Measurements from ENCODE around the gene ARHGAP33.
A peak's percentile ranks its signal among the peaks of the same experiment; 100 is the strongest.
"Not testable (repeated sequence)": the region's sequence is repeated elsewhere in the genome, so short reads cannot be mapped to it uniquely, and the experiment has no call there.

ARHGAP33 gene

GRCh38 chr19:35756377-35757230, 18.8 kb upstream of the ARHGAP33 start, which contains the start of gene HSPB6:
Gene HSPB6, minus strand, starts transcription at chr19:35757029. Its CDS starts 21 bp downstream, at chr19:35757008.
- no peak for DNase-seq

- DNase-seq: no peak
Observed at GRCh38 chr19:35757231-35757748, 18.1 kb upstream of the ARHGAP33 start.

- peak; percentile 91 to 97 (median 95) for DNase-seq
Observed at GRCh38 chr19:35757749-35758608, 17.4 kb upstream of the ARHGAP33 start, which contains the start of gene PROSER3. Gene PROSER3, plus strand, starts transcription at chr19:35758176. Its CDS starts 40 bp downstream, at chr19:35758216.

GRCh38 chr19:35759697-35760096, 15.7 kb upstream of the ARHGAP33 start:
- no peak for DNase-seq

GRCh38 chr19:35760711-35761349, 14.5 kb upstream of the ARHGAP33 start:
- DNase-seq: no peak

GRCh38 chr19:35764432-35765315, 10.7 kb upstream of the ARHGAP33 start:
- DNase-seq: no peak

GRCh38 chr19:35766571-35767104, 8.7 kb upstream of the ARHGAP33 start:
- no peak for DNase-seq

DNA sequence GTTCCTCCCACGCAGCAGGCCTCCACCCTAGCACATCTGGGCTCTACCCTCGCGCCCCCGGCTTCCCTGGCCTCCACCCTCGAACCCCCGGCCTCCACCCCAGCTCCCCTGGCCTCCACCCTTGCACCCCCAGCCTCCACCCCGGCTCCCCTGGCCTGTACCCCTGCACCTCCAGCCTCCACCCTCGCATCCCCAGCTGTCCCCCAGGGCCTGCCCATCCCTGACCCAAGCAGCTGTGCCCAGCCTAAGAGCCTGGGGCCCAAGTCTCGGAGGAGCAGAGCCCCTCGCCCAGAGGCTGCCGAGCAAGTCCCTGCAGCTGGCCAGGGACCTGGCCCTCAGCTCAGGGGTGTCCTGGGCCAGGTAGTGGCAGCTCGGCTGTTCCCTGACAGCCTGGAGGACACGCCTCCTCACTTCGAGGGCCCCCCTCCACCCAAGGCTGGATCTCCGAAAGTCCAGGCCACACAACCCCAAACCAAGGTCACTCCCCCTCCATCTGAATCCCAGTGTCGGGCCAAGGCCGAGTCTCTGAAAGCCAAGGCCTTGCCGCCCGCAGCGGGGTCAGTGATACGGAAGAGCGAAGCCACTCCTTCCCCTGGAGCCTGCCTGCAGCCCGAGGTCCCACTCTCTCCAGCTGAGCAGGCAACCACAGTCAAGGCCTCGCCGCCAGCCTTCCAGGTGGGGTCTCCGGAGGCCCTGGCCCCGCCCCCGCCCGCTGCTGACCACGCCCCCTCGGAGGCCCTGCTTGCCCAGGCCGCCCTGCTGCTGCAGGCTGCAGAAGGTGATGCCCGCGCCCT, 7.9 kb upstream of the ARHGAP33 start:
- no peak for DNase-seq

- DNase-seq: no peak
Observed at GRCh38 chr19:35768082-35768421, 7.3 kb upstream of the ARHGAP33 start.

GRCh38 chr19:35772362-35772761, 3.0 kb upstream of the ARHGAP33 start:
- DNase-seq: not testable (repeated sequence)

GRCh38 chr19:35773020-35773806, 2.2 kb upstream of the ARHGAP33 start:
- DNase-seq: no peak

DNA sequence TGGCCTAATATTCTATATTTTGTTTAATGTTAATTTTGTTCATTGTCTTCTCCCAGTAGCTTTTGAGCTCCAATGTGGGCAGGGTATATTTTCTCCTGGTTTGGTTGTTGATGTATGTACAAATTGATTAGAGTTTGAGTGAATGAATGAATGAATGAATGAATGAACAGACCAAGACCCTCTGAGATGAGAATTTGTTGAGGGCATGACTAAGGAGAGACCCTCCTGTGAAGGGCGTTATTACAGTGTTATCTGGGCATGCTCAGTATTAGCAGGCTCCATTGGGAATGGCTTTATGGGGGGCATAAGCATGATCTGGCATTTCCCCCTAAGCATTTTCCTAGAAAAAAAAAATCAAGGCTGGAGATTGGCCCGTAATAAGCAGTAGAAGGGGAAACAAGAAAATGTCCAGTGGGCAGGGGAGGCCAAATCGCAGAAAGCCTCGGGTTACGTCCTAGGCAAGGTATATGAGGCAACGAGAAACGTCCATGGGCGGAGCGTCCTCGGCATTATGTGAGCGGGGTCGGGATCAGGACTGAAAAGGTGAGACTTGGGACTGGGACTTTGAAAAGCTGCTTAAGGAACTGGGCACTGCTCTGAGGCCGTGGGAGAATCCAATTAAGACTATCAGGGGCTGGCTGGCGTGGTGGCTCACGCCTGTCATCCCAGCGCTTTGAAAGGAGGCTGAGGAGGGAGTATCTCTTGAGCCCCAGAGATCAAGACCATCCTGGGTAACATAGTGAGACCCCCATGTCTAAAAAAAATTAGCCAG, 904 bp upstream of the ARHGAP33 start:
- no peak for DNase-seq

- DNase-seq: no peak
Observed at GRCh38 chr19:35775046-35775297, 392 bp upstream of the ARHGAP33 start.

DNA sequence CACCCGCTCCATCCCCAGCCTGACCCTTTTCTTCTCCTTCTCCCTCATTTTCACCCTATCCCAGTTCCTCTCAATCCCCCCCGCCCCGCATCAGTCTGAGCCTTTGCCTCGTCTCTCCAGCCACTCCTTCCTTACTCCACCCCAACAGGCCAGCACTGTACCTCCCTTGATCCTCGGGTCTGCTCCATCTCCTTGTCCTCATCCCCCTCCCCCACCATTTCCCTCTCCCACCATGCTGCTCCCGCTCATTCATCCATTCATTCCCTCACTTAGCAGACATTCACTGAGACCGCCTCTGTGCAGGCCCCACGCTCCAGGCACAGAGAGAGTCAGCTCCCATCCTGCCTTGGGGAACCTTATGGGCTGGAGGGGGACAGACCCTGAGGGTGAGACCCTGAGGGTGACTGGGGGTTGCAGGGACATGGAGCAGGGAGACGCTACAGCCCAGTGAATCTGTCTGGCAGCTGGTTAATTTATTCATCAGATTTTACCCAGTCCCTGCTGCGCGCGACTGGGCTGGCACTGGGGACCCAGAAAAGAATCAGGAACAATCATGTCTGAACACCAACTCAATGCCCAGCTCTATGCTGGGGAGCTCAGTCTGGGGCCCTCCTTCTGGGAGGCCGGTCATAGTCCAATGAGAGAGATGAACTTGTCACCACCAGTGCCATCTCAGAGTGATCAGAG, 881 bp downstream of the ARHGAP33 start:
- no peak for DNase-seq

DNA sequence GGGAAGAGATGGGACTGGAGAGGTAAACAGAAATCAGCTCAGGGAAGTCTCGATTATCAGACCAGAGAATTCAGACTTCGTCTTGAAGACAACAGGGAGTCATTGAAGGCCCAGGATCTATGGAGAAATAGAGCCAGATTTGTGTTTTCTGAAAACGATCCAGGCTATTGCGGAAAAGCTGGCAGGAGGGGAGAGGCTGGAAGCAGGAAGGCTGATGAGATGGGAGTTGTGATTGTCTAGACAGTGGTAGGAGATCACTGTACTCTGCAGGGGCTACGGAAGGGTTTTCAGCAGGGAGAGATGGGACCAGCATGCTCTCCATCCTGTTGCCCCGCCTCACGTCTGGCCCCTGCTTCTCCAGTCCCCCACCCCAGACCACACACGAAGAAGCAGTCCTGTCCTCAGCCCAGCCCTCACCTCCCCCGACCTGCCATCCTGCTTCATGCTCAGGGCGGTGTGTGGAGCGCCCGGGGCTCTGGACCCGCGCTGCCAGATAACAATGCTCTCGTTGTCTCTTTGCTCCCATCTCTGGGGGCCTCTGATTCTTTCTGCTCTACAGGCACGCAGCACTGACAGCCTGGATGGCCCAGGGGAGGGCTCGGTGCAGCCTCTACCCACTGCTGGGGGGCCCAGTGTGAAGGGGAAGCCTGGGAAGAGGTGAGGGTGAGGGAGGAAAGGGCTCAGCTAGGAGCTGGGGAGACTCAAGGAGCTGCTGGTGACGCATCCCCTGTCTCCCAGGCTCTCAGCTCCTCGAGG, 1.9 kb downstream of the ARHGAP33 start:
- no peak for DNase-seq

DNA sequence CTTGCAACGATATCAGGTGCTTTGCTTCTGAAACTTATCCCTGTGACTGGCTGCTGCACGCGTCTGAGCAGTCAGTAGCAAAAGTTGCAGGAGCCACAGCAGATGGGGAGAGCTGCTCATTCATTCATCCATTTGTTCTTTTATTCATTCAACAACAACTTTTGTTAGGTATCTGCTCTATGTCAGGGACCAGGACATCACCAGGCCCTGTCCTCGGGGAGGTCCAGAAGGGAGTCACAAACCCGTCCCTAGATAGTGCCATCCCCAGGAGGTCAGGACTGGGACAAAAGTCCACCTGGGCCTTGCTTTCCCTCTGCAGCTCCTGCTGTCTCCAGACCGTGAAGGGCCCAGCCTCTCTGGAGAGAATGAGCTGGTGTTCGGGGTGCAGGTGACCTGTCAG, 2.6 kb downstream of the ARHGAP33 start:
- no peak for DNase-seq

DNA sequence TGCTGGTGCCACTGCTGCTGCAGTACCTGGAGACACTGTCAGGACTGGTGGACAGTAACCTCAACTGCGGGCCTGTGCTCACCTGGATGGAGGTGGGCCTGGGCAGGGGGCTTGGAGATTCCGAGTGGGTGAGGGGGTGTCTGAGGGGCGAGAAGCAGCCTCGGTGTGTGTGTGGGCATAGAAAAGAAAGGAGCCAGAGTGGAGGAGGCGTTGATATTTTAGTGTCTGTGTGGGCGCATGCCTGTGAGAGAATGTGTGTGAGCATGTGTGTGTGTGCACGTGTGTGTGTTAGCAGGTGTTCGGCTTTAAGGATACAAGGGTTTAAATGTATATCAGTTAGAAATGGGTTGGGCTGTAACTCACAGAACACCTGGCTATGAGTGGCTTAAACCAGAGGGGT, 3.7 kb downstream of the ARHGAP33 start:
- no peak for DNase-seq

- no peak for DNase-seq
Observed at GRCh38 chr19:35780058-35780457, 4.7 kb downstream of the ARHGAP33 start.
